PC-3 (cell line): ENCODE results near the gene VWC2L.

Source experiments
- CTCF ChIP-seq: fragments of 300-600 bp; sonication (generic); conservative IDR thresholded peaks from 2 replicates; pipeline ENCODE4 v1.5.1; 2017; ENCODE audit warnings: antibody characterized with exemption, low read depth, mild to moderate bottlenecking, low read length
- EZH2 ChIP-seq: fragments of 300-600 bp; sonication (generic); IDR thresholded peaks from one replicate; pipeline ENCODE4 v1.6.1; 2017; ENCODE audit warnings: antibody characterized with exemption, mild to moderate bottlenecking, low read length; ENCODE audit not compliant: unreplicated experiment

GRCh38 chr2:214624166-214624760, 213.4 kb downstream of the VWC2L start:
- TF ChIP-seq CTCF (no peak), EZH2 (no peak)
